MM.1S (cell line): ENCODE measurements around the gene ARHGEF12.

Source experiments
- DNase-seq: peaks from one replicate; pipeline ENCODE4 v3.0.0-alpha.2; 2015
- H2AFZ ChIP-seq: fragments of 300-600 bp; sonication (generic); 2 replicates; pipeline ENCODE4 v1.6.0; 2016; ENCODE audit warnings: antibody characterized with exemption, low read length
- H3F3A ChIP-seq: fragments of 300-600 bp; sonication (generic); 2 replicates; pipeline ENCODE4 v1.6.1; 2016; ENCODE audit warnings: mild to moderate bottlenecking, antibody characterized with exemption, low read length, moderate library complexity, mixed read lengths; ENCODE audit not compliant: insufficient read depth
- H3K27ac ChIP-seq: fragments of 300-600 bp; sonication (generic); 2 replicates; pipeline ENCODE4 v1.5.1; 2016; ENCODE audit warnings: mild to moderate bottlenecking, low read length
- H3K27me3 ChIP-seq: fragments of 300-600 bp; sonication (generic); replicated peaks from 2 replicates; pipeline ENCODE4 v1.6.0; 2016; ENCODE audit warnings: low read length; ENCODE audit not compliant: insufficient read depth
- H3K36me3 ChIP-seq: fragments of 300-600 bp; sonication (generic); replicated peaks from 2 replicates; pipeline ENCODE4 v1.6.1; 2016; ENCODE audit warnings: mild to moderate bottlenecking, low read length, mixed read lengths; ENCODE audit not compliant: insufficient read depth
- H3K4me1 ChIP-seq: fragments of 300-600 bp; sonication (generic); 2 replicates; pipeline ENCODE4 v1.6.1; 2016; ENCODE audit warnings: low read length, mixed read lengths
- H3K4me2 ChIP-seq: fragments of 300-600 bp; sonication (generic); 2 replicates; pipeline ENCODE4 v1.6.0; 2016; ENCODE audit warnings: low read depth, low read length
- H3K4me3 ChIP-seq: fragments of 300-600 bp; sonication (generic); 2 replicates; pipeline ENCODE4 v1.5.1; 2016; ENCODE audit warnings: low read length, mixed read lengths
- H3K79me2 ChIP-seq: fragments of 300-600 bp; sonication (generic); 2 replicates; pipeline ENCODE4 v1.6.1; 2016; ENCODE audit warnings: mixed run types, low read length, mixed read lengths
- H3K9ac ChIP-seq: fragments of 300-600 bp; sonication (generic); 2 replicates; pipeline ENCODE4 v1.6.1; 2016; ENCODE audit warnings: low read length, mixed read lengths
- H3K9me2 ChIP-seq: fragments of 300-600 bp; sonication (generic); replicated peaks from 2 replicates; pipeline ENCODE4 v1.6.1; 2016; ENCODE audit warnings: mild to moderate bottlenecking, low read length, mixed read lengths; ENCODE audit not compliant: insufficient read depth
- H3K9me3 ChIP-seq: fragments of 300-600 bp; sonication (generic); replicated peaks from 2 replicates; pipeline ENCODE4 v1.6.1; 2016; ENCODE audit warnings: mild to moderate bottlenecking, low read length, mixed read lengths; ENCODE audit not compliant: insufficient read depth
- H4K20me1 ChIP-seq: fragments of 300-600 bp; sonication (generic); 2 replicates; pipeline ENCODE4 v1.6.1; 2016; ENCODE audit warnings: mild to moderate bottlenecking, low read length, moderate library complexity, mixed read lengths; ENCODE audit not compliant: insufficient read depth
- CTCF ChIP-seq: fragments of 300-600 bp; sonication (generic); IDR thresholded peaks from 2 replicates; pipeline ENCODE4 v1.5.1; 2016; ENCODE audit warnings: antibody characterized with exemption, low read length, mixed read lengths
- EZH2 ChIP-seq: fragments of 300-600 bp; sonication (generic); optimal IDR thresholded peaks from 2 replicates; pipeline ENCODE3; 2017; ENCODE audit warnings: low read depth, mild to moderate bottlenecking, antibody characterized with exemption, low read length, mixed read lengths
- EZH2phosphoT487 ChIP-seq: fragments of 300-600 bp; sonication (generic); IDR thresholded peaks from 2 replicates; pipeline ENCODE4 v1.6.1; 2018; ENCODE audit warnings: antibody characterized with exemption, low read length

The ARHGEF12 gene

DNA sequence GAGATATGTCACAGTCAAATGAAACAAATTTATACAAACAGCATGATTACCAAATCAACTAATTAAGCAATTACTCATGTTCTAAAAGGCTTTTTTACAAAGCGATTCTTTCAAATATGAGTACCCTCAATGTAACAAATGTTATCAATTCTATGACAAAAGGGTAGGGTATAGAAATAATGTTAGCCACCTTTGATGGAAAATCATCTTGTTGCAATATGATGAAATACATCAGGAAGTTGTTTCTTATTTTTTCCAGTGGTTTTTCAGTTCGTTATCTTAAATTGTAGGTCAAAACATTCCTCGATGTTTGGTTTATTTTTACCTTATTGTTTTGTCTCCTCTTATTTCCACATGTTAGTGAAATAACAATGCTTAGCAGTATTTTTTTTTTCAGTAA lies 6.5 kb downstream of the ARHGEF12 start:
- Histone ChIP-seq H3K4me2 (peak overlapping the region; percentile 88), H3K36me3 (0 out of 2 replicates have a peak, but pooled peaks cover 3% of the 10 kb centered on the region), H3K9me2 (no peaks in the 10 kb centered on the region), H4K20me1 (no peaks in the 10 kb centered on the region), H3K79me2 (peaks cover 87% of the 10 kb centered on the region), H3K9ac (no peak overlapping the region), H3F3A (peaks cover 48% of the 10 kb centered on the region), H3K27me3 (no peaks in the 10 kb centered on the region), H3K9me3 (no peaks in the 10 kb centered on the region), H3K4me3 (no peak overlapping the region), H3K4me1 (peaks cover 53% of the 10 kb centered on the region), H3K27ac (peak overlapping the region; percentile 78; the same call in 1 of the 2 replicates), H2AFZ (no peak overlapping the region)
- TF ChIP-seq CTCF (no peak), EZH2 (no peak), EZH2phosphoT487 (no peak)
- no peak for DNase-seq

GRCh38 chr11:120343429-120343828 lies 7.2 kb downstream of the ARHGEF12 start:
- Histone ChIP-seq H4K20me1 (no peaks in the 10 kb centered on the region), H3K9me3 (no peaks in the 10 kb centered on the region), H3K79me2 (peaks cover 87% of the 10 kb centered on the region), H3K9me2 (no peaks in the 10 kb centered on the region), H3K4me2 (peak overlapping the region; percentile 88), H3K4me3 (peak overlapping the region; percentile 45), H3F3A (peaks cover 48% of the 10 kb centered on the region), H2AFZ (no peak overlapping the region), H3K9ac (no peak overlapping the region; the same call in 1 of the 2 replicates), H3K36me3 (0 out of 2 replicates have a peak, but pooled peaks cover 3% of the 10 kb centered on the region), H3K27me3 (no peaks in the 10 kb centered on the region), H3K27ac (peak overlapping the region; percentile 78; the same call in 1 of the 2 replicates), H3K4me1 (peaks cover 53% of the 10 kb centered on the region)
- no peak for TF ChIP-seq EZH2phosphoT487
- TF ChIP-seq EZH2 = no peak
- no peak for TF ChIP-seq CTCF
- DNase-seq = peak; percentile 91

DNA sequence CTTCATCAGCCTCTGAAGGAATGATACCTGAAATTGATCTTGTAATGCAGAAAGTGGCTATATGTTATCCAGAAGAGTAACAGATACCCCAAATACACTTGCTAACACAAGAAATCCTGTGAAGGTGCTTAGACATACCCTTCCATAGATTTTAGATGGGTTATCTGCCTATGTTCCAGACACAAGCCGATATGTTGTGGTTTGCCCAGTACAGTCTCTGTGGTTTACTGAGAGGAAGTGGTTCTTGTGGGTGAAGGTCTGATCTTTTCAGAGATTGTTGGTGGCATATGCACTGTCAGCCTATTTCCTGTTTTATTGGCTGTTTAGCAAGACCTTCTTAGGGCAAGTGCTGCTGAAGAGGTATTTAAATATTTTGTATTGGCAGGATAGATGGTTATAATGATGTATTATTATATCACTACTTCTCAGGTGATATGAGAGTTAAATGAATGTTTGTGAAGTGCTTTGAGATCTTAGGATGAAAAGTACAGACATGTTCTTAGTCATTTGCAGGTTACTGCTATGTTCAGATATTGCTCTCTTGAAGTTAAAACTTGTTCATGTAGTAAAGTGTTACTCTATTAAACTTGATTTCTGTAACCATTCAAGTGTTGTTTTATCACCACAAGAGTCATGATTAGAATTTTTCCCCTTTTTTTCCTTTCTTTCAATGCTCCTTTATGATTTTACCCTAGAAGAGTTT lies 8.2 kb downstream of the ARHGEF12 start:
- H3K4me3 ChIP-seq = peak overlapping the region; percentile 45
- H3F3A ChIP-seq = peaks cover 41% of the 10 kb centered on the region
- 0 out of 2 replicates have a peak, but pooled peaks cover 3% of the 10 kb centered on the region for H3K36me3 ChIP-seq
- peak overlapping the region; percentile 78 for H3K27ac ChIP-seq
- H3K27me3 ChIP-seq = no peaks in the 10 kb centered on the region
- DNase-seq = peak; percentile 95
- TF ChIP-seq EZH2phosphoT487 = no peak
- no peak for TF ChIP-seq EZH2
- TF ChIP-seq CTCF = no peak
- H4K20me1 ChIP-seq = peaks cover 1% of the 10 kb centered on the region; the same call in 1 of the 2 replicates
- no peak overlapping the region for H2AFZ ChIP-seq
- H3K9me2 ChIP-seq = no peaks in the 10 kb centered on the region
- peaks cover 87% of the 10 kb centered on the region for H3K79me2 ChIP-seq
- H3K9me3 ChIP-seq = no peaks in the 10 kb centered on the region
- peak overlapping the region; percentile 26 for H3K9ac ChIP-seq
- peaks cover 50% of the 10 kb centered on the region for H3K4me1 ChIP-seq
- H3K4me2 ChIP-seq = peak overlapping the region; percentile 88
